KOPT-K1 (cell line): ENCODE data around the gene LRP6.
"Not testable (repeated sequence)": the region's sequence is repeated elsewhere in the genome, so short reads cannot be mapped to it uniquely, and the experiment has no call there.

ENCODE experiments used
- H3K27ac ChIP-seq: fragments of 200-600 bp; sonication (generic); 2 replicates; pipeline ENCODE4 v1.5.1; 2016; ENCODE audit warnings: antibody characterized with exemption, mild to moderate bottlenecking, low read depth, low read length; ENCODE audit not compliant: poor library complexity, severe bottlenecking
- H3K36me3 ChIP-seq: fragments of 200-600 bp; sonication (generic); 2 replicates; pipeline ENCODE4 v1.5.1; 2017; ENCODE audit warnings: antibody characterized with exemption, mild to moderate bottlenecking, low read length, moderate library complexity; ENCODE audit not compliant: insufficient read depth
- H3K9me3 ChIP-seq: fragments of 200-600 bp; sonication (generic); 2 replicates; pipeline ENCODE4 v1.5.1; 2017; ENCODE audit warnings: antibody characterized with exemption, low read length, mild to moderate bottlenecking; ENCODE audit not compliant: insufficient read depth, poor library complexity, severe bottlenecking

Gene LRP6

GRCh38 chr12:12266873-12267741 lies at the start of gene LRP6:
TSS of gene LRP6 (minus strand) at chr12:12267044. CDS start at chr12:12266735, 309 bp downstream.
- Histone ChIP-seq H3K27ac (peak within 1 kb of the TSS; percentile 74), H3K36me3 (no peaks in the 10 kb centered on the region), H3K9me3 (no peaks in the 10 kb centered on the region)

DNA sequence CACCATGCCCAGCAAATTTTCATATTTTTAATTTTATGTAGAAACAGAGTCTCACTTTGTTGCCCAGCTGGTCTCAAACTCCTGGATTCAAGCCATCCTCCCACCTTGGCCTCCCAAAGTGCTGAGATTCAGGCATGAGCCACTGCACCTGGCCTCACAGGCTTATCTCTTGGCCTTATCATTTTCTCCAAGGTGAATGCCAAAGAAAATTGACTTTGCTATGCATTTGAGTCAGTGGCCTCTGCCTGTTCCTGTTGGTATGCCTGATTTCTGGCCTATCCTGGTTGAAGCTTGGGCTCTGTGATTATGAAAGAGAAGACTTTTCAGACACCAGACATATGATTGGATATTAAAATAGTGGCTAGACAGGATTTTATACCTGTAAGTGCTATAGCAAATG lies 49.0 kb upstream of the LRP6 start:
- Histone ChIP-seq H3K9me3 (no peaks in the 10 kb centered on the region), H3K27ac (no peak overlapping the region), H3K36me3 (no peaks in the 10 kb centered on the region)

- not testable (repeated sequence) for H3K36me3 ChIP-seq, H3K27ac ChIP-seq, H3K9me3 ChIP-seq
These were observed 43.9 kb upstream of the LRP6 start for GRCh38 chr12:12310695-12311094.

- Histone ChIP-seq H3K27ac (no peak overlapping the region), H3K36me3 (no peaks in the 10 kb centered on the region), H3K9me3 (no peaks in the 10 kb centered on the region)
These were observed 38.9 kb upstream of the LRP6 start for GRCh38 chr12:12305568-12306300.

DNA sequence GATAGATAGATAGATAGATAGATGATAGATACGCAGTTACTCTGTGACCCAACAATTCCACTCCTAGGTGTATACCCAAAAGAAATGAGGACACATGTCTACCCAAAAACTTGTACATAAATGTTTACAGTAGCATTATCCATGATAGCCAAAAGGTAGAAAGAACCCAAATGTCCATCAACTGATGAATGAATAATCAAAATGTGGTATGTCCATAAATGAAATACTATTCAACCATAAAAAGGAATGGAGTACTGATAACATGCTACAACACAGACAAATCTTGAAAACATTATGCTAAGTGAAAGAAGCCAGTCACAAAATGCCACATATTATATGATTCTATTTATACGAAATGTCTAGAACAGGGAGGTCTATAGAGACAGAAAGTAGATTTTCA lies 36.1 kb upstream of the LRP6 start:
- Histone ChIP-seq H3K36me3 (no peaks in the 10 kb centered on the region), H3K27ac (no peak overlapping the region), H3K9me3 (no peaks in the 10 kb centered on the region)

DNA sequence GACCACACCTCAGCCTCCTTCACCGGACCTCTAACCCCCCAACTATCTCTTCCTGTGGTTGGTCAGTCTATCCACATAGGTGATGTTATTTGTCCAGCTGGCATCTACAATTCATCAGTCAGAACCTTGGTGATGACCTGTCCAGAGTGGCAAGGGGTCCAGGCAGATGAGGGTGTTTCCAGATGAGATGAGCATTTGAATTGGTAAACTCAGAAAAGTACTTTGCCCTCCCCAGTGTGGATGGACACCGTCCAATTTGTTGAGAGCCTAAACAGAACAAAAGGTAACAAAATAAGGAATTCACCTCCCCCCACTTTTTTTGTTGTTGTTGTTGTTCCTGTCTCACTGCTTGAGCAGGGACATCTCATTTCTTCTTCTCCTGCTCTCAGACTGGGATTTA lies 34.3 kb upstream of the LRP6 start:
- no peak overlapping the region for H3K27ac ChIP-seq
- H3K36me3 ChIP-seq = no peaks in the 10 kb centered on the region

GRCh38 chr12:12297201-12297830 lies 30.5 kb upstream of the LRP6 start:
- no peaks in the 10 kb centered on the region for H3K36me3 ChIP-seq
- no peaks in the 10 kb centered on the region for H3K9me3 ChIP-seq
- no peak overlapping the region for H3K27ac ChIP-seq

More for the DNA sequence above, 34.3 kb upstream of the LRP6 start:
- H3K9me3 ChIP-seq = no peaks in the 10 kb centered on the region

GRCh38 chr12:12294215-12295005 lies 27.6 kb upstream of the LRP6 start:
- Histone ChIP-seq H3K36me3 (no peaks in the 10 kb centered on the region), H3K27ac (no peak overlapping the region), H3K9me3 (no peaks in the 10 kb centered on the region)

GRCh38 chr12:12290206-12290605 lies 23.4 kb upstream of the LRP6 start:
- H3K9me3 ChIP-seq = no peaks in the 10 kb centered on the region
- no peaks in the 10 kb centered on the region for H3K36me3 ChIP-seq
- no peak overlapping the region for H3K27ac ChIP-seq

- H3K27ac ChIP-seq = no peak overlapping the region
- H3K36me3 ChIP-seq = no peaks in the 10 kb centered on the region
- H3K9me3 ChIP-seq = no peaks in the 10 kb centered on the region
These were observed 19.6 kb upstream of the LRP6 start for GRCh38 chr12:12286441-12286840.

GRCh38 chr12:12282761-12283425 lies 16.0 kb upstream of the LRP6 start:
- H3K9me3 ChIP-seq = peaks cover 4% of the 10 kb centered on the region
- H3K36me3 ChIP-seq = no peaks in the 10 kb centered on the region
- no peak overlapping the region for H3K27ac ChIP-seq

GRCh38 chr12:12282202-12282601 lies 15.4 kb upstream of the LRP6 start:
- Histone ChIP-seq H3K27ac (no peak overlapping the region), H3K36me3 (no peaks in the 10 kb centered on the region), H3K9me3 (peaks cover 8% of the 10 kb centered on the region)

GRCh38 chr12:12281134-12281533 lies 14.3 kb upstream of the LRP6 start:
- peaks cover 14% of the 10 kb centered on the region for H3K9me3 ChIP-seq
- no peak overlapping the region for H3K27ac ChIP-seq

DNA sequence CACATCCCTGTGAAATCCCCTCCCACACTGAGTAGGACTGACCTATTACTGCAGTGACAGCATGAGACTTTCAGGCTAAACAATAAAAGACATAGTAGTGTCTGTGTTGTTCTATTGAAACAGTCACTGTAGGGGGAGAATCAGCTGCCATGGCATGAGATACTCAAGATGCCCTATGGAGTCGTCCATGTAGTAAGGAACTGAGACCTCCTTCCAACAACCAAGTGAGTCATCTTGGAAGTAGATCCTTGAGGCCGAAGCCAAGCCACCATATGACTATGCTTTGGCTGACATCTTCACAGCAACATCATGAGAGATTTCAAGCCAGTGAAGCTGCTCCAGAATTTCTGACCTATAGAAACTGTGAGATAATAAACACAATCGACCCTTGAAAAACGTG lies 12.1 kb upstream of the LRP6 start:
- Histone ChIP-seq H3K36me3 (no peaks in the 10 kb centered on the region), H3K27ac (no peak overlapping the region), H3K9me3 (peaks cover 16% of the 10 kb centered on the region)

More at GRCh38 chr12:12281134-12281533, 14.3 kb upstream of the LRP6 start:
- no peaks in the 10 kb centered on the region for H3K36me3 ChIP-seq
